ENCODE results near the gene MSI2.

DNA sequence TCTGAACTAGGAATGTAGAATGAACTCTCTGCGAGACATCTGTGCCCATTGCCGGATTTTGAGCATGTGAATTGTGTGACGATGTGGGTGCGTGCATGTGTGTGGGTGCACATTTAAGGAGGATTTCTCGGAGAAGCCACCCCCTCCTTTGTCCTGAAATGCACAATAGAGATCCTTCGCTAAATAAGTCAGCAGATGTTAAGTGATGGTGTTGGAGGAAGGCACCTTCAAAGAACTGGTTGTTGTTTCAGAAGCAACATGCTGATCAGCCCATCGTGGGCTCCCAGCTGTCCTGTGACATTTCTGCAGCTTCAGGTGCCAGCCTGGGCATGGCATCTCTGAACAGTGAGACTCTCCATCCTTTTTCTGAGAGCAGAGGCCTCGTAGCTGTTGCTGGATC, 194.9 kb downstream of the MSI2 start:
- TF ChIP-seq, protein P1, sequence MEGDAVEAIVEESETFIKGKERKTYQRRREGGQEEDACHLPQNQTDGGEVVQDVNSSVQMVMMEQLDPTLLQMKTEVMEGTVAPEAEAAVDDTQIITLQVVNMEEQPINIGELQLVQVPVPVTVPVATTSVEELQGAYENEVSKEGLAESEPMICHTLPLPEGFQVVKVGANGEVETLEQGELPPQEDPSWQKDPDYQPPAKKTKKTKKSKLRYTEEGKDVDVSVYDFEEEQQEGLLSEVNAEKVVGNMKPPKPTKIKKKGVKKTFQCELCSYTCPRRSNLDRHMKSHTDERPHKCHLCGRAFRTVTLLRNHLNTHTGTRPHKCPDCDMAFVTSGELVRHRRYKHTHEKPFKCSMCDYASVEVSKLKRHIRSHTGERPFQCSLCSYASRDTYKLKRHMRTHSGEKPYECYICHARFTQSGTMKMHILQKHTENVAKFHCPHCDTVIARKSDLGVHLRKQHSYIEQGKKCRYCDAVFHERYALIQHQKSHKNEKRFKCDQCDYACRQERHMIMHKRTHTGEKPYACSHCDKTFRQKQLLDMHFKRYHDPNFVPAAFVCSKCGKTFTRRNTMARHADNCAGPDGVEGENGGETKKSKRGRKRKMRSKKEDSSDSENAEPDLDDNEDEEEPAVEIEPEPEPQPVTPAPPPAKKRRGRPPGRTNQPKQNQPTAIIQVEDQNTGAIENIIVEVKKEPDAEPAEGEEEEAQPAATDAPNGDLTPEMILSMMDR (IDR thresholded peaks at IDR 0.05) = no peak
- TF ChIP-seq POLR2A (IDR thresholded peaks at IDR 0.05) = no peak

Measured in adrenal gland (tissue), 5 donors.